Activated naive CD8-positive, alpha-beta T cell treated with anti-CD3 and anti-CD28 coated beads, Interleukin-2, amount 10 ng/mL, durations not matched to agents 7 days and 5 days (primary cell): ENCODE data around the gene ABCC4. TPM values are rescaled to one million over a fixed set of nuclear protein-coding genes. Genes with fewer than 3 reads are reported as not detected.
A peak's percentile ranks its signal among the peaks of the same experiment; 100 is the strongest.
"Not testable (repeated sequence)": the region's sequence is repeated elsewhere in the genome, so short reads cannot be mapped to it uniquely, and the experiment has no call there.

Source experiments
- ATAC-seq: fragments of 150-1000 bp; cut with Tn5 transposase; one replicate; pipeline ENCODE4 v1.10.0; 2021; ENCODE audit warnings: low read depth, moderate library complexity
- POLR2A ChIA-PET: fragments of 350-600 bp; sonication (Branson Sonifier 250); formaldehyde crosslinking; loops from one replicate; lab custom pipeline; 2021; ENCODE audit warnings: antibody characterized with exemption; lab: Charles Lee
- DNase-seq: peaks from one replicate; pipeline ENCODE4 v3.0.0; 2021
- H3K27ac Mint-ChIP-seq: one replicate; pipeline ENCODE4 v1.8.0; 2022; ENCODE audit warnings: mild to moderate bottlenecking, mixed read lengths
- H3K27me3 Mint-ChIP-seq: one replicate; pipeline ENCODE4 v1.8.0; 2022; ENCODE audit warnings: mild to moderate bottlenecking, moderate library complexity, mixed read lengths
- H3K36me3 Mint-ChIP-seq: one replicate; pipeline ENCODE4 v1.8.0; 2021; ENCODE audit warnings: mild to moderate bottlenecking, mixed read lengths
- H3K4me1 Mint-ChIP-seq: one replicate; pipeline ENCODE4 v1.8.0; 2021; ENCODE audit warnings: mixed read lengths
- H3K4me3 Mint-ChIP-seq: one replicate; pipeline ENCODE4 v1.8.0; 2022; ENCODE audit warnings: mild to moderate bottlenecking, moderate library complexity, mixed read lengths
- H3K9me3 Mint-ChIP-seq: one replicate; pipeline ENCODE4 v1.8.0; 2021; ENCODE audit warnings: mixed read lengths
- total RNA-seq, 2 experiments: library from RNA; stranded (reverse); gene quantifications; one replicate each; pipeline ENCODE4 v1.2.3, GENCODE V29; 2021

The ABCC4 gene
- total RNA-seq, 2 experiments from 2014 or later: 5.7 to 6.4 TPM

- H3K27me3 Mint-ChIP-seq: no peaks in the 10 kb centered on the region
- POLR2A ChIA-PET: no interaction called here
Observed at GRCh38 chr13:95184317-95184716, 116.9 kb downstream of the ABCC4 start.

GRCh38 chr13:95182570-95183265, 118.5 kb downstream of the ABCC4 start:
- Mint-ChIP-seq H3K27ac (no peak overlapping the region), H3K36me3 (peaks cover 41% of the 10 kb centered on the region), H3K27me3 (no peaks in the 10 kb centered on the region), H3K4me3 (no peak overlapping the region), H3K4me1 (peaks cover 34% of the 10 kb centered on the region), H3K9me3 (peaks cover 7% of the 10 kb centered on the region)
- ATAC-seq (no peak), DNase-seq (no peak)
- POLR2A ChIA-PET: no interaction called here

More at GRCh38 chr13:95184317-95184716, 116.9 kb downstream of the ABCC4 start:
- no peak overlapping the region for H3K4me3 Mint-ChIP-seq
- peaks cover 34% of the 10 kb centered on the region for H3K4me1 Mint-ChIP-seq
- peak overlapping the region; percentile 37 for H3K27ac Mint-ChIP-seq
- H3K36me3 Mint-ChIP-seq: peaks cover 29% of the 10 kb centered on the region
- H3K9me3 Mint-ChIP-seq: peaks cover 3% of the 10 kb centered on the region
- ATAC-seq: no peak
- no peak for DNase-seq

- POLR2A ChIA-PET: no interaction called here
- Mint-ChIP-seq H3K4me3 (no peak overlapping the region), H3K4me1 (peaks cover 36% of the 10 kb centered on the region), H3K9me3 (peaks cover 7% of the 10 kb centered on the region), H3K27me3 (no peaks in the 10 kb centered on the region), H3K27ac (no peak overlapping the region), H3K36me3 (peaks cover 50% of the 10 kb centered on the region)
- ATAC-seq: no peak
- DNase-seq: no peak
Observed at GRCh38 chr13:95181586-95181985, 119.7 kb downstream of the ABCC4 start.

GRCh38 chr13:95180513-95181245, 120.6 kb downstream of the ABCC4 start:
- no peak overlapping the region for H3K4me3 Mint-ChIP-seq
- no peak overlapping the region for H3K27ac Mint-ChIP-seq
- H3K9me3 Mint-ChIP-seq: peaks cover 7% of the 10 kb centered on the region
- H3K36me3 Mint-ChIP-seq: peaks cover 53% of the 10 kb centered on the region
- DNase-seq: no peak
- no peak for ATAC-seq
- no peaks in the 10 kb centered on the region for H3K27me3 Mint-ChIP-seq
- POLR2A ChIA-PET: no interaction called here
- H3K4me1 Mint-ChIP-seq: peaks cover 31% of the 10 kb centered on the region

GRCh38 chr13:95176611-95177259, 124.5 kb downstream of the ABCC4 start:
- Mint-ChIP-seq H3K9me3 (peaks cover 7% of the 10 kb centered on the region), H3K36me3 (peaks cover 43% of the 10 kb centered on the region), H3K27ac (peak overlapping the region; percentile 49), H3K4me3 (no peak overlapping the region), H3K4me1 (peaks cover 17% of the 10 kb centered on the region), H3K27me3 (no peaks in the 10 kb centered on the region)
- POLR2A ChIA-PET: no interaction called here
- DNase-seq (no peak), ATAC-seq (peak; percentile 33)

- H3K27ac Mint-ChIP-seq: no peak overlapping the region
- POLR2A ChIA-PET: no interaction called here
- peaks cover 6% of the 10 kb centered on the region for H3K4me1 Mint-ChIP-seq
- DNase-seq (no peak), ATAC-seq (no peak)
- H3K27me3 Mint-ChIP-seq: no peaks in the 10 kb centered on the region
- H3K36me3 Mint-ChIP-seq: peaks cover 34% of the 10 kb centered on the region
- peaks cover 5% of the 10 kb centered on the region for H3K9me3 Mint-ChIP-seq
- H3K4me3 Mint-ChIP-seq: no peak overlapping the region
Observed at GRCh38 chr13:95174517-95174916, 126.7 kb downstream of the ABCC4 start.

- Mint-ChIP-seq H3K4me3 (no peak overlapping the region), H3K36me3 (peaks cover 8% of the 10 kb centered on the region), H3K9me3 (no peaks in the 10 kb centered on the region), H3K27ac (no peak overlapping the region), H3K4me1 (no peaks in the 10 kb centered on the region), H3K27me3 (no peaks in the 10 kb centered on the region)
- no peak for DNase-seq
- POLR2A ChIA-PET: no interaction called here
- no peak for ATAC-seq
Observed at GRCh38 chr13:95168191-95168590, 133.1 kb downstream of the ABCC4 start.

- H3K27me3 Mint-ChIP-seq, H3K9me3 Mint-ChIP-seq, H3K4me3 Mint-ChIP-seq, POLR2A ChIA-PET, H3K27ac Mint-ChIP-seq, ATAC-seq, H3K4me1 Mint-ChIP-seq, H3K36me3 Mint-ChIP-seq, DNase-seq: not testable (repeated sequence)
Observed at GRCh38 chr13:95167003-95167402, 134.2 kb downstream of the ABCC4 start.

- POLR2A ChIA-PET: no interaction called here
- ATAC-seq (no peak), DNase-seq (no peak)
- Mint-ChIP-seq H3K27me3 (no peaks in the 10 kb centered on the region), H3K27ac (no peak overlapping the region), H3K4me1 (no peaks in the 10 kb centered on the region), H3K4me3 (no peak overlapping the region), H3K9me3 (no peaks in the 10 kb centered on the region), H3K36me3 (peaks cover 3% of the 10 kb centered on the region)
Observed at GRCh38 chr13:95164830-95165229, 136.4 kb downstream of the ABCC4 start.

GRCh38 chr13:95160112-95160906, 140.9 kb downstream of the ABCC4 start:
- no peak overlapping the region for H3K27ac Mint-ChIP-seq
- no peak for ATAC-seq
- POLR2A ChIA-PET: no interaction called here
- no peaks in the 10 kb centered on the region for H3K36me3 Mint-ChIP-seq
- no peaks in the 10 kb centered on the region for H3K9me3 Mint-ChIP-seq
- H3K27me3 Mint-ChIP-seq: no peaks in the 10 kb centered on the region
- no peaks in the 10 kb centered on the region for H3K4me1 Mint-ChIP-seq
- DNase-seq: no peak
- no peak overlapping the region for H3K4me3 Mint-ChIP-seq

- Mint-ChIP-seq H3K4me3 (no peak overlapping the region), H3K27me3 (no peaks in the 10 kb centered on the region), H3K36me3 (no peaks in the 10 kb centered on the region), H3K9me3 (no peaks in the 10 kb centered on the region), H3K27ac (no peak overlapping the region), H3K4me1 (no peaks in the 10 kb centered on the region)
- ATAC-seq (no peak), DNase-seq (no peak)
- POLR2A ChIA-PET: no interaction called here
Observed at GRCh38 chr13:95159458-95159857, 141.8 kb downstream of the ABCC4 start.

- Mint-ChIP-seq H3K36me3 (no peaks in the 10 kb centered on the region), H3K4me1 (no peaks in the 10 kb centered on the region), H3K27me3 (no peaks in the 10 kb centered on the region), H3K4me3 (no peak overlapping the region), H3K9me3 (no peaks in the 10 kb centered on the region), H3K27ac (no peak overlapping the region)
- no peak for ATAC-seq
- POLR2A ChIA-PET: no interaction called here
- no peak for DNase-seq
Observed at GRCh38 chr13:95156208-95156607, 145.0 kb downstream of the ABCC4 start.

- DNase-seq (no peak), ATAC-seq (no peak)
- no peaks in the 10 kb centered on the region for H3K9me3 Mint-ChIP-seq
- no peaks in the 10 kb centered on the region for H3K4me1 Mint-ChIP-seq
- H3K27me3 Mint-ChIP-seq: no peaks in the 10 kb centered on the region
- H3K4me3 Mint-ChIP-seq: no peak overlapping the region
- POLR2A ChIA-PET: no interaction called here
- H3K36me3 Mint-ChIP-seq: no peaks in the 10 kb centered on the region
- H3K27ac Mint-ChIP-seq: no peak overlapping the region
Observed at GRCh38 chr13:95155504-95155903, 145.7 kb downstream of the ABCC4 start.
